HepG2 (cell line): ENCODE results near the gene DYNC1LI2. TPM values are rescaled to one million over a fixed set of nuclear protein-coding genes. Genes with fewer than 3 reads are reported as not detected.
A peak's percentile ranks its signal among the peaks of the same experiment; 100 is the strongest.

Experiments used
- ATAC-seq: fragments of 200-7000 bp; cut with Tn5 transposase; 3 replicates; pipeline ENCODE4 v1.9.1; 2020; ENCODE audit warnings: mild to moderate bottlenecking, moderate library complexity
- BruUV-seq: library from RNA; stranded (reverse); fragments of 400-500 nt; replicated peaks from 2 replicates; lab custom pipeline; 2021; lab: Mats Ljungman, UMichigan
- CTCF ChIA-PET: fragments of 300-600 bp; formaldehyde crosslinking; extraction: SDS; loops from one replicate; lab custom pipeline; 2021; ENCODE audit warnings: low total read pairs, inconsistent platforms, low intra/inter-chr PET ratio; lab: Yijun Ruan, JAX
- POLR2A ChIA-PET: fragments of 350-600 bp; sonication (Branson Sonifier 250); formaldehyde crosslinking; loops from one replicate; lab custom pipeline; 2020; ENCODE audit warnings: antibody characterized with exemption, inconsistent platforms; lab: Yijun Ruan, JAX
- DNase-seq: peaks from one replicate; pipeline ENCODE4 v3.0.0-alpha.2; 2015; ENCODE audit warnings: low spot score
- FAIRE-seq: peaks from 3 replicates; lab custom pipeline; 2011; peaks lifted over from hg19 to GRCh38; lab: Jason Lieb, UNC
- H2AFZ ChIP-seq: one replicate; pipeline ENCODE4 v1.6.1; 2011; ENCODE audit warnings: low read length, inconsistent platforms
- H3K27ac ChIP-seq: fragments of 300-600 bp; 3 replicates; pipeline ENCODE4 v1.8.0; 2011; ENCODE audit warnings: mixed run types, mild to moderate bottlenecking, mixed read lengths, low read length, inconsistent platforms; ENCODE audit not compliant: insufficient read depth; ENCODE audit errors: extremely low read length
- H3K27me3 ChIP-seq, 2 experiments: fragments of 200-600 bp in 1 of 2; 2 replicates in 1 of 2; 3 replicates in 1 of 2; pipeline versions ENCODE4 v1.6.0 to v1.8.0; 2011; ENCODE audit warnings: low read length in 2 of 2, mild to moderate bottlenecking in 2 of 2, moderate library complexity in 2 of 2, inconsistent platforms in 1 of 2; ENCODE audit not compliant: insufficient read depth in 2 of 2, control insufficient read depth in 1 of 2
- H3K36me3 ChIP-seq, 2 experiments: fragments of 200-600 bp in 1 of 2; replicated peaks in 1 of 2; 2 replicates in 1 of 2; 3 replicates in 1 of 2; pipeline versions ENCODE4 v1.5.1 to v1.8.0; 2011; ENCODE audit warnings: low read length in 2 of 2, inconsistent platforms in 1 of 2; ENCODE audit not compliant: insufficient read depth in 2 of 2, control insufficient read depth in 1 of 2
- H3K4me1 ChIP-seq: 2 replicates; pipeline ENCODE4 v1.5.1; 2012; ENCODE audit warnings: low read length, inconsistent platforms; ENCODE audit not compliant: insufficient read depth
- H3K4me2 ChIP-seq: 2 replicates; pipeline ENCODE4 v1.6.0; 2011; ENCODE audit warnings: low read depth, low read length, inconsistent platforms
- H3K4me3 ChIP-seq, 3 experiments: fragments of 200-600 bp in 1 of 3; sonication (generic), shearing (Covaris generic) in 1 of 3; replicated peaks in 1 of 3; 2 replicates each; pipeline ENCODE4 v1.5.1; 2011 to 2016; ENCODE audit warnings: low read length in 3 of 3, inconsistent platforms in 2 of 3, low read depth in 2 of 3, mild to moderate bottlenecking in 2 of 3, control low read depth in 1 of 3, mixed read lengths in 1 of 3; ENCODE audit not compliant: insufficient read depth in 1 of 3
- H3K79me2 ChIP-seq: one replicate; pipeline ENCODE4 v1.6.1; 2011; ENCODE audit warnings: low read length, inconsistent platforms; ENCODE audit not compliant: insufficient read depth
- H3K9ac ChIP-seq: 2 replicates; pipeline ENCODE4 v1.6.0; 2011; ENCODE audit warnings: mild to moderate bottlenecking, low read depth, low read length, inconsistent platforms; ENCODE audit not compliant: insufficient read depth
- H3K9me3 ChIP-seq: 2 replicates; pipeline ENCODE4 v1.5.1; 2012; ENCODE audit warnings: mild to moderate bottlenecking, low read length
- H4K20me1 ChIP-seq: 2 replicates; pipeline ENCODE4 v1.6.0; 2011; ENCODE audit warnings: inconsistent platforms, mild to moderate bottlenecking, low read length, moderate library complexity; ENCODE audit not compliant: insufficient read depth
- ARNTL ChIP-seq: sonication (generic); formaldehyde crosslinking; IDR thresholded peaks from 2 replicates; pipeline ENCODE4 v1.4.0; 2020; ENCODE audit warnings: mild to moderate bottlenecking, missing genetic modification reagents
- DR1 ChIP-seq: sonication (generic); formaldehyde crosslinking; IDR thresholded peaks from 2 replicates; pipeline ENCODE4 v1.8.0; 2021; ENCODE audit warnings: mild to moderate bottlenecking, missing genetic modification reagents, inconsistent platforms
- FOXK1 ChIP-seq: sonication (generic); formaldehyde crosslinking; IDR thresholded peaks from 2 replicates; pipeline ENCODE4 v1.4.0; 2020; ENCODE audit warnings: low read depth, missing genetic modification reagents, borderline replicate concordance
- SRSF9 ChIP-seq: fragments of 200-400 bp; formaldehyde crosslinking; IDR thresholded peaks from 2 replicates; pipeline ENCODE4 v1.6.1; 2018; ENCODE audit warnings: borderline replicate concordance, mild to moderate bottlenecking, low read depth, low read length; ENCODE audit not compliant: insufficient read depth, poor library complexity, severe bottlenecking
- TAF15 ChIP-seq: fragments of 200-400 bp; formaldehyde crosslinking; IDR thresholded peaks from one replicate; pipeline ENCODE4 v1.6.1; 2018; ENCODE audit warnings: mild to moderate bottlenecking, low read depth, low read length; ENCODE audit not compliant: poor library complexity, severe bottlenecking
- ZBTB7A ChIP-seq: sonication (generic); formaldehyde crosslinking; IDR thresholded peaks from 2 replicates; pipeline ENCODE4 v1.8.0; 2022; ENCODE audit warnings: mild to moderate bottlenecking, missing genetic modification reagents
- ZNF12 ChIP-seq: sonication (generic); formaldehyde crosslinking; IDR thresholded peaks from 2 replicates; pipeline ENCODE4 v1.5.0; 2020; ENCODE audit warnings: missing genetic modification reagents
- ZNF501 ChIP-seq: sonication (generic); formaldehyde crosslinking; IDR thresholded peaks from 2 replicates; pipeline ENCODE4 v1.5.1; 2020; ENCODE audit warnings: mild to moderate bottlenecking, moderate library complexity, missing genetic modification reagents
- ZNF766 ChIP-seq: sonication (generic); formaldehyde crosslinking; IDR thresholded peaks from 2 replicates; pipeline ENCODE4 v1.5.0; 2020; ENCODE audit warnings: missing genetic modification reagents, borderline replicate concordance
- WGBS: methylation state at CpG from one replicate; pipeline ENCODE4 v1.1.6; 2017; ENCODE audit warnings: low lambda C conversion rate; 5-methylcytosine and 5-hydroxymethylcytosine counted together
- in situ Hi-C: cut with HindIII; loops from 2 replicates; pipeline ENCODE4 v1.10.0; 2017; ENCODE audit warnings: low pct_unique_long_range_greater_than_20kb; ENCODE audit not compliant: extremely low pct_ligation_motif_present
- intact Hi-C: fragments of 100-400 bp; cut with micrococcal nuclease; formaldehyde crosslinking; loops from one replicate; pipeline ENCODE4 v1.10.0; 2022; ENCODE audit not compliant: unreplicated experiment
- polyA plus RNA-seq, 8 experiments: library from polyadenylated mRNA; depleted of rRNA in 3 of 8; stranded (reverse) in 7 of 8; unstranded in 1 of 8; fragments of >200 nt; fragmentation: Illumina TruSeq in 4 of 8; extraction: Trizol in 4 of 8; gene quantifications; 2 replicates each; pipeline versions ENCODE4 v1.2.1 to v1.2.3, GENCODE V29; 2011 to 2016; ENCODE audit warnings: low read depth in 4 of 8, missing spikeins in 1 of 8, mixed read lengths in 1 of 8; ENCODE audit not compliant: insufficient read depth in 1 of 8
- total RNA-seq, 5 experiments: library from RNA; depleted of rRNA; stranded (reverse); fragments of >200 nt; fragmentation: Illumina TruSeq; extraction: Trizol; gene quantifications; 2 replicates each; pipeline ENCODE4 v1.2.3, GENCODE V29; 2016; ENCODE audit warnings: low read depth in 1 of 5
- TF ChIP-seq, protein P1 (sequence below): sonication (generic); formaldehyde crosslinking; IDR thresholded peaks from 2 replicates; pipeline ENCODE4 v1.5.1; 2020; ENCODE audit warnings: mild to moderate bottlenecking, missing genetic modification reagents, borderline replicate concordance
- TF ChIP-seq, protein P2 (sequence below): sonication (generic); formaldehyde crosslinking; IDR thresholded peaks from 2 replicates; pipeline ENCODE4 v1.4.0; 2020; ENCODE audit warnings: missing genetic modification reagents
- TF ChIP-seq, protein P3 (sequence below): sonication (generic); formaldehyde crosslinking; IDR thresholded peaks from 2 replicates; pipeline ENCODE4 v1.4.0; 2020; ENCODE audit warnings: missing genetic modification reagents

The DYNC1LI2 gene
- total and polyA plus RNA-seq, 2 of the 13 experiments (the other 11 are each of a cell fraction or from before 2014, with no cell fraction given): 65.5 to 135 TPM

DNA sequence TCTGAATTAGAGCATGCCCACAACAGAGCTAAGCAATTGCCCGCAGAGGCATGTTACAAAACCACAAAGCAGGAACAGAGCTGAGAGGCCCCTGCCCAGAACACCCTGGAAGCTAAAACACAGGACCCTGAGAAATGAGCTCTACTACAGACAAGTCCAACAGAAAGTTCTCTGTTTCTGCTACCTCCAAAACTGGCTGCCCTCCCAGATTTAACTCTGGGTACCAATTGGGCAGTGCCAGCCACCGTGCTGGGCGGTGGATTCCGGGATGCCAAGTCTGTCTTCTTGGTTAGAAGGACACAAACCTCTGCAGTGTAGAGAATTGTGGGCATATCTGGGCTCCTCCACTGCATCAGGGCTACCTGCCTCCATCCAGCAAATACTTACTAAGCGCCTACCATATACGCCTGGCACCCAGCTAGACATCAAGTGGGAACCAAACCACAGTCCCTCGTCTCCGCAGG is 55.9 kb downstream of the DYNC1LI2 start:
- in situ Hi-C loops (no loop called here), intact Hi-C loops (no loop called here)
- Histone ChIP-seq H3K4me3 (peak overlapping the region; percentile 76 to 97 (median 87)), H3K4me1 (peaks cover 54% of the 10 kb centered on the region), H3K27ac (no peak overlapping the region), H3K9me3 (no peaks in the 10 kb centered on the region), H3K79me2 (peaks cover 11% of the 10 kb centered on the region), H3K27me3 (peaks cover 0 to 3% of the 10 kb centered on the region in 2 experiments; a peak in 2 of 5 replicates), H4K20me1 (no peaks in the 10 kb centered on the region), H2AFZ (no peak overlapping the region), H3K36me3 (no peaks in the 10 kb centered on the region), H3K9ac (peak overlapping the region; percentile 79), H3K4me2 (peak overlapping the region; percentile 97)
- WGBS: 53% methylated on average over 8 of the region's 8 CpGs
- ATAC-seq: peak; percentile 2; the same call in 2 of the 3 replicates
- no peak for FAIRE-seq
- CTCF ChIA-PET: interaction anchor here (2.0 kb wide), 1 partner anchor 87 kb away, joined by 8 read pairs; no protein-coding TSS in a partner anchor
- no peak for DNase-seq
- POLR2A ChIA-PET: interaction anchor here (1.2 kb wide), 1 partner anchor 87 kb away, joined by 3 read pairs; no protein-coding TSS in a partner anchor
- BruUV-seq: TSS peak; percentile 66
- TF ChIP-seq SRSF9 (no peak), DR1 (CRISPR knock-in tag) (no peak), ZBTB7A (CRISPR knock-in tag) (no peak), ZNF12 (no peak), ZNF766 (no peak), ARNTL (CRISPR knock-in tag) (no peak), TAF15 (no peak), ZNF501 (peak; percentile 84; the same call in 1 of the 2 replicates), FOXK1 (no peak)
- TF ChIP-seq, protein P1, sequence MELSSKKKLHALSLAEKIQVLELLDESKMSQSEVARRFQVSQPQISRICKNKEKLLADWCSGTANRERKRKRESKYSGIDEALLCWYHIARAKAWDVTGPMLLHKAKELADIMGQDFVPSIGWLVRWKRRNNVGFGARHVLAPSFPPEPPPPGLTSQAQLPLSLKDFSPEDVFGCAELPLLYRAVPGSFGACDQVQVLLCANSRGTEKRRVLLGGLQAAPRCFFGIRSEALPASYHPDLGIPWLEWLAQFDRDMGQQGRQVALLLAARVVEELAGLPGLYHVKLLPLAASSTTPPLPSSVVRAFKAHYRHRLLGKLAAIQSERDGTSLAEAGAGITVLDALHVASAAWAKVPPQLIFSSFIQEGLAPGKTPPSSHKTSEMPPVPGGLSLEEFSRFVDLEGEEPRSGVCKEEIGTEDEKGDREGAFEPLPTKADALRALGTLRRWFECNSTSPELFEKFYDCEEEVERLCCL (CRISPR knock-in tag): no peak
- TF ChIP-seq, protein P2, sequence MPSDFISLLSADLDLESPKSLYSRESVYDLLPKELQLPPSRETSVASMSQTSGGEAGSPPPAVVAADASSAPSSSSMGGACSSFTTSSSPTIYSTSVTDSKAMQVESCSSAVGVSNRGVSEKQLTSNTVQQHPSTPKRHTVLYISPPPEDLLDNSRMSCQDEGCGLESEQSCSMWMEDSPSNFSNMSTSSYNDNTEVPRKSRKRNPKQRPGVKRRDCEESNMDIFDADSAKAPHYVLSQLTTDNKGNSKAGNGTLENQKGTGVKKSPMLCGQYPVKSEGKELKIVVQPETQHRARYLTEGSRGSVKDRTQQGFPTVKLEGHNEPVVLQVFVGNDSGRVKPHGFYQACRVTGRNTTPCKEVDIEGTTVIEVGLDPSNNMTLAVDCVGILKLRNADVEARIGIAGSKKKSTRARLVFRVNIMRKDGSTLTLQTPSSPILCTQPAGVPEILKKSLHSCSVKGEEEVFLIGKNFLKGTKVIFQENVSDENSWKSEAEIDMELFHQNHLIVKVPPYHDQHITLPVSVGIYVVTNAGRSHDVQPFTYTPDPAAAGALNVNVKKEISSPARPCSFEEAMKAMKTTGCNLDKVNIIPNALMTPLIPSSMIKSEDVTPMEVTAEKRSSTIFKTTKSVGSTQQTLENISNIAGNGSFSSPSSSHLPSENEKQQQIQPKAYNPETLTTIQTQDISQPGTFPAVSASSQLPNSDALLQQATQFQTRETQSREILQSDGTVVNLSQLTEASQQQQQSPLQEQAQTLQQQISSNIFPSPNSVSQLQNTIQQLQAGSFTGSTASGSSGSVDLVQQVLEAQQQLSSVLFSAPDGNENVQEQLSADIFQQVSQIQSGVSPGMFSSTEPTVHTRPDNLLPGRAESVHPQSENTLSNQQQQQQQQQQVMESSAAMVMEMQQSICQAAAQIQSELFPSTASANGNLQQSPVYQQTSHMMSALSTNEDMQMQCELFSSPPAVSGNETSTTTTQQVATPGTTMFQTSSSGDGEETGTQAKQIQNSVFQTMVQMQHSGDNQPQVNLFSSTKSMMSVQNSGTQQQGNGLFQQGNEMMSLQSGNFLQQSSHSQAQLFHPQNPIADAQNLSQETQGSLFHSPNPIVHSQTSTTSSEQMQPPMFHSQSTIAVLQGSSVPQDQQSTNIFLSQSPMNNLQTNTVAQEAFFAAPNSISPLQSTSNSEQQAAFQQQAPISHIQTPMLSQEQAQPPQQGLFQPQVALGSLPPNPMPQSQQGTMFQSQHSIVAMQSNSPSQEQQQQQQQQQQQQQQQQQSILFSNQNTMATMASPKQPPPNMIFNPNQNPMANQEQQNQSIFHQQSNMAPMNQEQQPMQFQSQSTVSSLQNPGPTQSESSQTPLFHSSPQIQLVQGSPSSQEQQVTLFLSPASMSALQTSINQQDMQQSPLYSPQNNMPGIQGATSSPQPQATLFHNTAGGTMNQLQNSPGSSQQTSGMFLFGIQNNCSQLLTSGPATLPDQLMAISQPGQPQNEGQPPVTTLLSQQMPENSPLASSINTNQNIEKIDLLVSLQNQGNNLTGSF (CRISPR knock-in tag): no peak
- TF ChIP-seq, protein P3, sequence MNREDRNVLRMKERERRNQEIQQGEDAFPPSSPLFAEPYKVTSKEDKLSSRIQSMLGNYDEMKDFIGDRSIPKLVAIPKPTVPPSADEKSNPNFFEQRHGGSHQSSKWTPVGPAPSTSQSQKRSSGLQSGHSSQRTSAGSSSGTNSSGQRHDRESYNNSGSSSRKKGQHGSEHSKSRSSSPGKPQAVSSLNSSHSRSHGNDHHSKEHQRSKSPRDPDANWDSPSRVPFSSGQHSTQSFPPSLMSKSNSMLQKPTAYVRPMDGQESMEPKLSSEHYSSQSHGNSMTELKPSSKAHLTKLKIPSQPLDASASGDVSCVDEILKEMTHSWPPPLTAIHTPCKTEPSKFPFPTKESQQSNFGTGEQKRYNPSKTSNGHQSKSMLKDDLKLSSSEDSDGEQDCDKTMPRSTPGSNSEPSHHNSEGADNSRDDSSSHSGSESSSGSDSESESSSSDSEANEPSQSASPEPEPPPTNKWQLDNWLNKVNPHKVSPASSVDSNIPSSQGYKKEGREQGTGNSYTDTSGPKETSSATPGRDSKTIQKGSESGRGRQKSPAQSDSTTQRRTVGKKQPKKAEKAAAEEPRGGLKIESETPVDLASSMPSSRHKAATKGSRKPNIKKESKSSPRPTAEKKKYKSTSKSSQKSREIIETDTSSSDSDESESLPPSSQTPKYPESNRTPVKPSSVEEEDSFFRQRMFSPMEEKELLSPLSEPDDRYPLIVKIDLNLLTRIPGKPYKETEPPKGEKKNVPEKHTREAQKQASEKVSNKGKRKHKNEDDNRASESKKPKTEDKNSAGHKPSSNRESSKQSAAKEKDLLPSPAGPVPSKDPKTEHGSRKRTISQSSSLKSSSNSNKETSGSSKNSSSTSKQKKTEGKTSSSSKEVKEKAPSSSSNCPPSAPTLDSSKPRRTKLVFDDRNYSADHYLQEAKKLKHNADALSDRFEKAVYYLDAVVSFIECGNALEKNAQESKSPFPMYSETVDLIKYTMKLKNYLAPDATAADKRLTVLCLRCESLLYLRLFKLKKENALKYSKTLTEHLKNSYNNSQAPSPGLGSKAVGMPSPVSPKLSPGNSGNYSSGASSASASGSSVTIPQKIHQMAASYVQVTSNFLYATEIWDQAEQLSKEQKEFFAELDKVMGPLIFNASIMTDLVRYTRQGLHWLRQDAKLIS (CRISPR knock-in tag): no peak
